Activated CD4-positive, alpha-beta T cell treated with anti-CD3 and anti-CD28 coated beads, Interleukin-2, amount 10 ng/mL, durations not matched to agents 7 days and 5 days (primary cell): ENCODE results near the gene SEZ6L. TPM values are rescaled to one million over a fixed set of nuclear protein-coding genes. Genes with fewer than 3 reads are reported as not detected.

Source experiments
- CTCF ChIA-PET: fragments of 350-600 bp; sonication (Branson Sonifier 250); formaldehyde crosslinking; loops from one replicate; lab custom pipeline; 2021; ENCODE audit warnings: antibody characterized with exemption; lab: Charles Lee
- POLR2A ChIA-PET: fragments of 350-600 bp; sonication (Branson Sonifier 250); formaldehyde crosslinking; loops from one replicate; lab custom pipeline; 2021; ENCODE audit warnings: antibody characterized with exemption; lab: Charles Lee
- DNase-seq: peaks from one replicate; pipeline ENCODE4 v3.0.0-alpha.2; 2020
- H3K27ac Mint-ChIP-seq: one replicate; pipeline ENCODE4 v1.8.0; 2021; ENCODE audit warnings: mild to moderate bottlenecking, moderate library complexity, mixed read lengths
- H3K27me3 Mint-ChIP-seq: one replicate; pipeline ENCODE4 v1.8.0; 2021; ENCODE audit warnings: mixed read lengths
- H3K36me3 Mint-ChIP-seq: one replicate; pipeline ENCODE4 v1.8.0; 2021; ENCODE audit warnings: low read depth, mixed read lengths
- H3K4me1 Mint-ChIP-seq: one replicate; pipeline ENCODE4 v1.8.0; 2021; ENCODE audit warnings: mixed read lengths
- H3K4me3 Mint-ChIP-seq: one replicate; pipeline ENCODE4 v1.8.0; 2021; ENCODE audit warnings: mild to moderate bottlenecking, moderate library complexity, mixed read lengths
- H3K9me3 Mint-ChIP-seq: one replicate; pipeline ENCODE4 v1.8.0; 2021; ENCODE audit warnings: mixed read lengths
- total RNA-seq, 2 experiments: library from RNA; stranded (reverse); gene quantifications; one replicate each; pipeline ENCODE4 v1.2.3, GENCODE V29; 2021

The SEZ6L gene
- total RNA-seq, 2 experiments from 2014 or later: not detected

DNA sequence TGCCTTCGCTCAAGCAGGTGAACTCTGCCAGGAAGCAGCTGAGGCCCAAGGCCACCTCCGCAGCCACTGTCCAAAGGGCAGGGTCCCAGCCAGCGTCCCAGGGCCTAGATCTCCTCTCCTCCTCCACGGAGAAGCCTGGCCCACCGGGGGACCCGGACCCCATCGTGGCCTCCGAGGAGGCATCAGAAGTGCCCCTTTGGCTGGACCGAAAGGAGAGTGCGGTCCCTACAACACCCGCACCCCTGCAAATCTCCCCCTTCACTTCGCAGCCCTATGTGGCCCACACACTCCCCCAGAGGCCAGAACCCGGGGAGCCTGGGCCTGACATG lies 123.4 kb downstream of the SEZ6L start:
- peaks cover 5% of the 10 kb centered on the region for H3K9me3 Mint-ChIP-seq

DNA sequence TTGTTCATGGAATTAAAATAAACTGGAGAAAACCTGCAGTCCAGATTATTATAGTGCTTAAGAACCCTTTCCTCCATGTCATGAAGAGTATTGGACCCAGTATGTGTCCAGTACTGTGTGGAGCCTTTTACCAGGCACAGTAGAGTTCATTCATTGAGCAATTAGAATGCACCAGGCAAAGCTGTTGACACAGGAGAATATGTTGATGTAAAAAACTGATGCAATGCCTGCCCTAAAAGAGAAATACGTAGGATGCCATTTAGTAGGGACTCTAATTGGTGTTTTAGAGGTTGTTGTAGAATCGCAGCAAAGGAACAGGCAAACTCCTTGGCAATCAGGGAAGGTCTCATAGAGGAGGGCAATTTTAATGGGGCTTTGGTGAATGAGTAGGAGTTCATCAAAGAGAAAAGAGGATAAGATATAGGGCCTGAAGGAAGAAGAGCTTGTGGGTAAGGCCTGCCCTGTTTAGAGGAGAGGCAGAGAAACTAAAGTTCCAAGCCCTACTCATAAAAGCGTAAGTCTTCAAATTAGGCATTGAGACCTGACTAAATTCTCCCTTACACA lies 126.4 kb downstream of the SEZ6L start:
- H3K9me3 Mint-ChIP-seq: peaks cover 5% of the 10 kb centered on the region
- no peak overlapping the region for H3K4me3 Mint-ChIP-seq
- no peaks in the 10 kb centered on the region for H3K27me3 Mint-ChIP-seq
- ChIA-PET CTCF (interaction anchor here (0.5 kb wide), 1 partner anchor 131 kb away, joined by 7 read pairs; no protein-coding TSS in a partner anchor), POLR2A (no interaction called here)
- H3K36me3 Mint-ChIP-seq: no peaks in the 10 kb centered on the region
- no peak for DNase-seq
- peaks cover 16% of the 10 kb centered on the region for H3K4me1 Mint-ChIP-seq
- peak overlapping the region; percentile 89 for H3K27ac Mint-ChIP-seq

More for the DNA sequence above, 123.4 kb downstream of the SEZ6L start:
- ChIA-PET POLR2A (no interaction called here), CTCF (interaction anchor here (1.2 to 3.2 kb wide), 2 partner anchors 10 kb away, joined by 3 to 9 read pairs; no protein-coding TSS in a partner anchor)
- no peak overlapping the region for H3K27ac Mint-ChIP-seq
- DNase-seq: no peak
- no peaks in the 10 kb centered on the region for H3K27me3 Mint-ChIP-seq
- H3K4me1 Mint-ChIP-seq: peaks cover 16% of the 10 kb centered on the region
- H3K36me3 Mint-ChIP-seq: no peaks in the 10 kb centered on the region
- H3K4me3 Mint-ChIP-seq: no peak overlapping the region

DNA sequence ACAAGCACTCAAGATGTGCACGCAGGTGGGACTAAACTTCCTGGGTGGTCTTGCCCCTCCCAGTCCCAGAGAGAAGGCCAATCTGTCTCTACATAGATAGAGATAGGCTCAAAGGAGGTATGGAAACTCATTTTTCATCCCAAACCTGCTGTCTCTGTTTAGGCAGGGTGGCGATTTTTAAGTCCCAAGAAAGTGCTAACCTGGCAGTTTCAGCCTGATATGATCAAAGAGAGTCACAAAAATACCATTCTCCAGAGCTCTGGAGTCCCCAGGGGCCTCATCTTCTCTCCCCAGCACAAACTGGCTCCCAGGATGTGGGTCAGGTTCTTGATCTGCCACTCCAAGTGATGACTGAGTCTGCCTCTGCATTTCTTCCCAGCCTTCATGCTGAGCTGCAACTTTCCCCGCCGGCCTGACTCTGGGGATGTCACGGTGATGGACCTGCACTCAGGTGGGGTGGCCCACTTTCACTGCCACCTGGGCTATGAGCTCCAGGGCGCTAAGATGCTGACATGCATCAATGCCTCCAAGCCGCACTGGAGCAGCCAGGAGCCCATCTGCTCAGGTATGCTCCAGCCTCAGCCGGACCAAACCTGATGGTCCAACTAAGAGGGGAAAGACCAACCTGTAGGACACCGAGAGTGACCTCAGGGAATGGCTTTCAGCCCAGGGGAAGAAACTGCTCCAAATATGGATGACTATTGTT lies 129.5 kb downstream of the SEZ6L start:
- Mint-ChIP-seq H3K36me3 (no peaks in the 10 kb centered on the region), H3K27ac (no peak overlapping the region), H3K4me1 (peaks cover 16% of the 10 kb centered on the region), H3K27me3 (peaks cover 7% of the 10 kb centered on the region), H3K4me3 (no peak overlapping the region), H3K9me3 (peaks cover 5% of the 10 kb centered on the region)
- no peak for DNase-seq
- CTCF ChIA-PET: no interaction called here
- POLR2A ChIA-PET: no interaction called here

DNA sequence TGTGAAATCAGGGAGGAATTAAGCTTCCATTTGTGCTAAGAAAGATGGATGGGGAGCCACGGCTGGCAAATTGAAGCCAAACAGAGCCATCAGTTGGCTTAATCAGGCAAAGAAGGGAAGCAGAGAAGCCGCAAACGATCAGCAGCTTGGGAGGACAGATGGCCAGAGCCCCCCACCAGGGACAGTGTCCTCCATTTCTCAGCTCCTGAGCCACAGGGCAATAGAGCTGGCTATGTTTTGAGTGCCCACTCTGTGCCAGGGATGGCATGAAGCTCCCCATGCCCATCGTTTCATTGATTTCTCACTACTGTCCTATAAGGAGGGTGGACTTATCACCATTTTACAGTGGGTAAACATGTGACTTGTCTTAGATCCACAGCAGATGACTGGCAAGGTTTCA lies 133.5 kb downstream of the SEZ6L start:
- H3K4me1 Mint-ChIP-seq: no peaks in the 10 kb centered on the region
- no peak overlapping the region for H3K27ac Mint-ChIP-seq
- H3K4me3 Mint-ChIP-seq: no peak overlapping the region
- H3K27me3 Mint-ChIP-seq: peaks cover 28% of the 10 kb centered on the region
- H3K9me3 Mint-ChIP-seq: no peaks in the 10 kb centered on the region
- ChIA-PET CTCF (interaction anchor here (1.3 to 2.0 kb wide), 2 partner anchors 9 to 28 kb away, joined by 3 to 9 read pairs; no protein-coding TSS in a partner anchor), POLR2A (no interaction called here)
- DNase-seq: no peak
- no peaks in the 10 kb centered on the region for H3K36me3 Mint-ChIP-seq

DNA sequence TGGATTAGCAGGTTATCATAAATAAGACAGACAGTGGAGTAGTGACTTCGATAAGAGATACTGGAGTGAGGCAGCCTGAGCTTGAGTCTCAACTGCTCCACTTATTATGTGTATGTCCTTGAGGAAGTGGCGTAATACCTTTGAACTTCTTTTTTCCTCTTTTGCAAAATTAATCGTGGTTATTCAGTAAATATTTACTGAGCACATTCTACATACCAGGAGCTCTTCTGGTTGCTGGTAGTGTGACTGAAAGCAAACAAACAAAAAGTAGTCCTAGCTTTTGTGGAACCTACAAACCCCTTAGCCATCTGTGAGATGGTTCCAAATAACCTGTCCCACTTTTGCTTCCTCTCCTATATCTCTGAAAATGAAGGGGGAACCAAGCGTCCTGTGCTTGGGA lies 134.2 kb downstream of the SEZ6L start:
- ChIA-PET CTCF (interaction anchor here (2.0 kb wide), 1 partner anchor 10 kb away, joined by 9 read pairs; no protein-coding TSS in a partner anchor), POLR2A (no interaction called here)
- H3K4me1 Mint-ChIP-seq: no peaks in the 10 kb centered on the region
- H3K27ac Mint-ChIP-seq: no peak overlapping the region
- H3K27me3 Mint-ChIP-seq: peaks cover 31% of the 10 kb centered on the region
- H3K9me3 Mint-ChIP-seq: no peaks in the 10 kb centered on the region
- H3K36me3 Mint-ChIP-seq: no peaks in the 10 kb centered on the region
- DNase-seq: no peak
- H3K4me3 Mint-ChIP-seq: no peak overlapping the region

DNA sequence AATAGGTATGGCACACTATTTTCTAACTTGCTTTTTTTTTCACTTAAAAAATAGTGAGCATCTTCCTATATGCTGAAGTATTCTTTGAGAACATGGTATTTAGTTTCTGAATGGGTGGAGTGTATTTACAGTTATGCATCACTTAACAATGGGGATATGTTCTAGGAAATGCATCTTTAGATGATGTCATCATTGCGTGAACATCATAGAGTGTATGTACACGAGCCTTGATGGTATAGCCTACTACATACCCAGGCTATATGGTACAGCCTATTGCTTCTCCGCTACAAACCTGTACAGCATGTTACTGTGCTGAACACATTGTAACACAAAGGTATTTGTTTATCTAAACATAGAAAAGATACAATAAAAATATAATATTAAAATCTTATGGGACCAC lies 135.5 kb downstream of the SEZ6L start:
- no peaks in the 10 kb centered on the region for H3K9me3 Mint-ChIP-seq
- CTCF ChIA-PET: no interaction called here

DNA sequence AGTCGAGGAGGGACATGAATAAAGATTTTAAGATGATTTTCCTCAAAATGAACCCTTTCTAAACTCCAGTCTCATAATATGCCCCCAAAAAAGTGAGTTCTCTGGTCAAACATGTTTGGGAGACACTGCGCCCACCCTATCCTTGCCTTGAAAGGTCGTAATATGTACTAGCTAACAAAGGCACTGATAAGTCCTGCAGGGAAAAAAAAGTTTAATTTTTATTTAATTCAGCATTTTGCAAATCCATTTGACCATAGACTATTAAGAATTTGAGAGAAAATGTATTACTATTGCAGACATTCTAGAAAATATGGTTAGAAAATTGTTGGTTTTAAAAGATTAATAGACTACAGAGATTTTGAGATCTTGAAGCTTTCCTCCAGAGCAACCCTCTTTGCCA lies 139.2 kb downstream of the SEZ6L start:
- POLR2A ChIA-PET: no interaction called here
- H3K4me1 Mint-ChIP-seq: no peaks in the 10 kb centered on the region
- H3K4me3 Mint-ChIP-seq: no peak overlapping the region
- peaks cover 26% of the 10 kb centered on the region for H3K27me3 Mint-ChIP-seq
- DNase-seq: no peak
- CTCF ChIA-PET: no interaction called here
- H3K27ac Mint-ChIP-seq: no peak overlapping the region
- no peaks in the 10 kb centered on the region for H3K36me3 Mint-ChIP-seq
- no peaks in the 10 kb centered on the region for H3K9me3 Mint-ChIP-seq

More for the DNA sequence above, 135.5 kb downstream of the SEZ6L start:
- POLR2A ChIA-PET: no interaction called here
- Mint-ChIP-seq H3K27me3 (peaks cover 31% of the 10 kb centered on the region), H3K36me3 (no peaks in the 10 kb centered on the region), H3K27ac (no peak overlapping the region), H3K4me3 (no peak overlapping the region), H3K4me1 (no peaks in the 10 kb centered on the region)
- DNase-seq: no peak

DNA sequence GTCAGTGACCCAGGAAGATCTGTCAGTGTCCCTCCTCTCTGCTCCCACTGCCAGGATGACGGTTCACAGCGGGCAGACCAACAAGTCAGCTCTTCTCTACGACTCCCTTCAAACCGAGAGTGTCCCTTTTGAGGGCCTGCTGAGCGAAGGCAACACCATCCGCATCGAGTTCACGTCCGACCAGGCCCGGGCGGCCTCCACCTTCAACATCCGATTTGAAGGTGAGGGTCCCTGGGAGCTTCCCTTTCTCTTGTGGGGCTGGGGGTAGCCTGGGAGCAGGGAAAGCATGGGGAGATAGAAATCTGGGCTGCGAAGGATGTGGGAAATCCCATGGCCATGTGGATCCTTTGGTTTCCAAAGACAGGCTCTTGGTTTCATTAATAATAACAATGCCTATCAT lies 141.4 kb downstream of the SEZ6L start:
- CTCF ChIA-PET: interaction anchor here (0.7 kb wide), 1 partner anchor 185 kb away, joined by 3 read pairs; no protein-coding TSS in a partner anchor
- no peak for DNase-seq
- Mint-ChIP-seq H3K9me3 (no peaks in the 10 kb centered on the region), H3K4me3 (no peak overlapping the region), H3K27me3 (peaks cover 14% of the 10 kb centered on the region), H3K36me3 (no peaks in the 10 kb centered on the region), H3K4me1 (no peaks in the 10 kb centered on the region), H3K27ac (no peak overlapping the region)
- POLR2A ChIA-PET: no interaction called here

DNA sequence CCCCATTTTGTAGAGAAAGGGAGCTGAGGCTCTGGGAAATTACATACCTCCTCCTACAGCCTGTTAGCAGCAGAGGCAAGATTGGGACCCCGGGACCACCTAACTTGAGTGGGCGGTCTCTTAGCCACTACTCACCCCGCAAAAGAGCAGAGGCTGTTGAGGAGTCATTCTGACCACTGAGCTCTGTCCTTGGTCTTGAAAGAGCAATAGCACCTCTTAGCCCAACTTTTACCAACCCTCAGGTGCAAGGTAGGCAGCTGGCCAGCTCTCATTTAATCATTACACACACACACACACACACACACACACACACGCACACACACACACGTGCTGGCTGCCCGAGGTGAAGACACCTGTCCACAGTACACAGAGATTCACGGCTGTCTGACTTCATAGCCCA lies 144.0 kb downstream of the SEZ6L start:
- Mint-ChIP-seq H3K4me3 (no peak overlapping the region), H3K9me3 (no peaks in the 10 kb centered on the region), H3K4me1 (no peaks in the 10 kb centered on the region), H3K27me3 (peaks cover 4% of the 10 kb centered on the region), H3K36me3 (no peaks in the 10 kb centered on the region), H3K27ac (no peak overlapping the region)
- no peak for DNase-seq
- ChIA-PET POLR2A (no interaction called here), CTCF (interaction anchor here (0.8 kb wide), 1 partner anchor 54 kb away, joined by 3 read pairs; no protein-coding TSS in a partner anchor)

DNA sequence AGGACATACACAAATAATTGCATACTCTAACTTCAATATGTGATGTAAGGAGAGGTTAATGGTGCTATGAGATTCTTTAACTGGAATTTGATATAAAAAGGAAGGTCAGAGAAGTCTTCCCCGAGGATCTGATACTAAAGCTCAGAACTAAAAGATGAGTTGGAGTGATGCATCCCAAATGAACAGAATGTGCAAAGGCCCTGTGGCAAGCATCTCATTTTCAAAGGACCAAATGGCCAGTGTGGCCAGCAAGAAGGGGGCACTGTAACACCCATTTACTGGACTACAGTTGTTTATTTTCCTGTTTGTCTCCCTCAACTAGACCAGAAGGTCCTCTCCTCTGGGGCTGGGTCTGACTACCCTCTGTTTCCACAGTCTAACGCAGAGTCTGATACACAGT lies 144.9 kb downstream of the SEZ6L start:
- Mint-ChIP-seq H3K4me3 (no peak overlapping the region), H3K27me3 (peaks cover 9% of the 10 kb centered on the region), H3K4me1 (no peaks in the 10 kb centered on the region), H3K9me3 (no peaks in the 10 kb centered on the region), H3K36me3 (no peaks in the 10 kb centered on the region), H3K27ac (no peak overlapping the region)
- DNase-seq: no peak
- POLR2A ChIA-PET: no interaction called here
- CTCF ChIA-PET: no interaction called here

DNA sequence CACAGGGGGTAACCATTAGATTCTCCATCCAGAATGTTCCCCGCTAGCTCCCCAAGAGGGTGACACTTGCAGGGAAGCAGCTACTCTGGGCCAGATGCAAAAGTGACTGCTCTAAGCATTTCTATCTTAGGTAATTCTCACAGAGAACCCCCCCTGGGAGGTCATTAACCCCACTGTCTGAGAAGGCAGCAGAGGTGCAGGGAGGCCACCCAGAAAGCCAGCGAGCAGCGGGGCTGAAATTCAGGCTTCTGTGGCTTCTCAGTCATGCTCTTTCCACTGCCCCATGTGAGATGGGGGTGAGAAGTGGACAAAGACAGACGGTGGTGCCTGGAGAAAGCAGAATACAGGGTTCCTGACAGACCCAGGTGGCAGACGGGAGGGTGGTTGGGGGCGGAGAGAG lies 145.4 kb downstream of the SEZ6L start:
- no peaks in the 10 kb centered on the region for H3K36me3 Mint-ChIP-seq
- ChIA-PET POLR2A (no interaction called here), CTCF (no interaction called here)
- H3K4me1 Mint-ChIP-seq: no peaks in the 10 kb centered on the region
- H3K9me3 Mint-ChIP-seq: no peaks in the 10 kb centered on the region
- no peak for DNase-seq
- no peak overlapping the region for H3K4me3 Mint-ChIP-seq
- H3K27me3 Mint-ChIP-seq: peaks cover 12% of the 10 kb centered on the region
- no peak overlapping the region for H3K27ac Mint-ChIP-seq

DNA sequence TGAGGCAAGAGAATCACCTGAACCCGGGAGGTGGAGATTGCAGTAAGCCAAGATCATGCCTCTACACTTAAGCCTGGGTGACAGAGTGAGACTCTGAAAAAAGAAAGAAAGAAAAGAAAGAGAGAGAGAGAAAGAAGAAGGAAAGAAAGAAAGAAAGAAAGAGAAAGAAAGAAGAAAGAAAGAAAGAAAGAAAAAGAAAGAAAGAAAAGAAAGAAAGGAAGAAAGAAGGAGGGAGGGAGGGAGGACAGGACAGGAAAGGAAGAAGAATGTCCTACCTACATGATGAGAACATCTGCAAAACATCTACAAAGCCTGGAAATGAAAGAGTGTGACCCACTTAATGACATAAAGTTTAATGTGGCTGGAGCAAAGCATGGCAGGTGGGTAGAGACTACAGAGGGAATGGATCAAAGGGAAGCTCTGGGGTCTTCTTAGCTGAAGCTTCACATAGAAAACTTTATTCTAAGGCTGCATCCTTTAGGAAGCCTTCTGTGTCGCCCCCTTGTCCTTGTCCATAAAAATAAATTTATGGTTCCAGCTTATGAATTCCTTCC lies 147.5 kb downstream of the SEZ6L start:
- no peaks in the 10 kb centered on the region for H3K36me3 Mint-ChIP-seq
- no peak for DNase-seq
- H3K27ac Mint-ChIP-seq: no peak overlapping the region
- ChIA-PET POLR2A (no interaction called here), CTCF (interaction anchor here (0.6 kb wide), 1 partner anchor 1505 kb away, joined by 3 read pairs; no protein-coding TSS in a partner anchor)
- H3K27me3 Mint-ChIP-seq: peaks cover 12% of the 10 kb centered on the region
- no peaks in the 10 kb centered on the region for H3K4me1 Mint-ChIP-seq
- no peaks in the 10 kb centered on the region for H3K9me3 Mint-ChIP-seq
- H3K4me3 Mint-ChIP-seq: no peak overlapping the region

DNA sequence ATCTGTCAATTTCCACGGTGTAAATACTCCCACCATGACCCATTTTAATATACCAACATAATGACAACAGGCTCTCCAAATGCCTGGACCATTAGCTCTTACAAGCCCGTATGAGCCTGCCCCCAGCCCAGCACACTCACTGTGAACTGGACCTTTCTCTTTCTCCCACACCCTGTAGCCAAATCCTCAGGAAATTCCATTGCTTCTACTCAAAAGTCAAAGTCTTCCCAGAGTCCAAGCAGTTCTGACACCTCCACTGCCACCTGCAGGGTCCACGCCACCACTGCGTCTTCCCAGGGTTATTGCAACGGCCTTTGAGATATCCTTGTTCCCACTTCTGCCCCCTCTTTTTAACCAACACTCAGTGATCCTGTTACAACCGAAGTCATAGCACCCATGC lies 149.7 kb downstream of the SEZ6L start:
- ChIA-PET CTCF (no interaction called here), POLR2A (no interaction called here)
- H3K4me3 Mint-ChIP-seq: no peak overlapping the region
- no peaks in the 10 kb centered on the region for H3K36me3 Mint-ChIP-seq
- no peak overlapping the region for H3K27ac Mint-ChIP-seq
- H3K9me3 Mint-ChIP-seq: no peaks in the 10 kb centered on the region
- no peak for DNase-seq
- H3K27me3 Mint-ChIP-seq: peaks cover 12% of the 10 kb centered on the region
- no peaks in the 10 kb centered on the region for H3K4me1 Mint-ChIP-seq
